ENCODE data around the gene ZNF25.
"Not testable (repeated sequence)": the region's sequence is repeated elsewhere in the genome, so short reads cannot be mapped to it uniquely, and the experiment has no call there.

ZNF25 gene

GRCh38 chr10:37976091-37976879, at the start of gene ZNF25:
Gene ZNF25 (minus strand): TSS chr10:37976647. CDS start chr10:37971722, 4,925 bp downstream.
- DNase-seq (ENCODE audit: low read depth), result peak; percentile 94

- DNase-seq (ENCODE audit: low read depth), result no peak
Measured at GRCh38 chr10:38025283-38025682, 48.8 kb upstream of the ZNF25 start.

GRCh38 chr10:38019124-38019523, 42.7 kb upstream of the ZNF25 start:
- DNase-seq (ENCODE audit: low read depth), result not testable (repeated sequence)

- DNase-seq (ENCODE audit: low read depth), result no peak
Measured at GRCh38 chr10:38016354-38016753, 39.9 kb upstream of the ZNF25 start.

GRCh38 chr10:38010119-38010903, 33.9 kb upstream of the ZNF25 start, which contains the start of gene ZNF33A:
Gene ZNF33A (plus strand): TSS chr10:38010675. CDS start chr10:38012342, 1,667 bp downstream.
- DNase-seq (ENCODE audit: low read depth), result peak; percentile 73

- DNase-seq (ENCODE audit: low read depth), result no peak
Measured at GRCh38 chr10:38007991-38008390, 31.5 kb upstream of the ZNF25 start.

- DNase-seq (ENCODE audit: low read depth), result no peak
Measured at GRCh38 chr10:38007551-38007950, 31.1 kb upstream of the ZNF25 start.

- DNase-seq (ENCODE audit: low read depth), result no peak
Measured at GRCh38 chr10:38003588-38003987, 27.1 kb upstream of the ZNF25 start.

GRCh38 chr10:38003026-38003425, 26.6 kb upstream of the ZNF25 start:
- no peak for DNase-seq (ENCODE audit: low read depth)

- not testable (repeated sequence) for DNase-seq (ENCODE audit: low read depth)
Measured at GRCh38 chr10:38000474-38000873, 24.0 kb upstream of the ZNF25 start.

- DNase-seq (ENCODE audit: low read depth), result not testable (repeated sequence)
Measured at GRCh38 chr10:37998920-37999319, 22.5 kb upstream of the ZNF25 start.

- DNase-seq (ENCODE audit: low read depth), result no peak
Measured at GRCh38 chr10:37992083-37992482, 15.6 kb upstream of the ZNF25 start.

- no peak for DNase-seq (ENCODE audit: low read depth)
Measured at GRCh38 chr10:37991655-37992054, 15.2 kb upstream of the ZNF25 start.

GRCh38 chr10:37976880-37977203, 395 bp upstream of the ZNF25 start:
- DNase-seq (ENCODE audit: low read depth), result no peak

GRCh38 chr10:37975401-37975991, 951 bp downstream of the ZNF25 start:
- no peak for DNase-seq (ENCODE audit: low read depth)

- no peak for DNase-seq (ENCODE audit: low read depth)
Measured at GRCh38 chr10:37972396-37972795, 4.1 kb downstream of the ZNF25 start.

GRCh38 chr10:37965006-37965405, 11.4 kb downstream of the ZNF25 start:
- DNase-seq (ENCODE audit: low read depth), result no peak

- DNase-seq (ENCODE audit: low read depth), result no peak
Measured at GRCh38 chr10:37960591-37961137, 15.8 kb downstream of the ZNF25 start.

- no peak for DNase-seq (ENCODE audit: low read depth)
Measured at GRCh38 chr10:37957841-37958240, 18.6 kb downstream of the ZNF25 start.

- DNase-seq (ENCODE audit: low read depth), result no peak
Measured at GRCh38 chr10:37952926-37953325, 23.5 kb downstream of the ZNF25 start.

GRCh38 chr10:37952043-37952755, 24.2 kb downstream of the ZNF25 start:
- DNase-seq (ENCODE audit: low read depth), result no peak

GRCh38 chr10:37948210-37948609, 28.2 kb downstream of the ZNF25 start:
- DNase-seq (ENCODE audit: low read depth), result no peak

All from stimulated activated CD8-positive, alpha-beta memory T cell treated with anti-CD3 and anti-CD28 coated beads, Interleukin-7, amount 100 ng/mL, for 24 hours (primary cell).